Activated B cell treated with CpG ODN at 0.5 μM for 24 hours (primary cell): Measurements from ENCODE around the gene GATAD1. TPM values are rescaled to one million over a fixed set of nuclear protein-coding genes. Genes with fewer than 3 reads are reported as not detected.

Source experiments
- ATAC-seq: fragments of 200-7000 bp; cut with Tn5 transposase; one replicate; pipeline ENCODE4 v1.10.0; 2021; ENCODE audit warnings: low read depth, mild to moderate bottlenecking, moderate library complexity
- CTCF ChIA-PET: fragments of 350-600 bp; sonication (Branson Sonifier 250); formaldehyde crosslinking; loops from one replicate; lab custom pipeline; 2021; ENCODE audit warnings: antibody characterized with exemption; lab: Charles Lee
- POLR2A ChIA-PET: fragments of 350-600 bp; sonication (Branson Sonifier 250); formaldehyde crosslinking; loops from one replicate; lab custom pipeline; 2021; ENCODE audit warnings: antibody characterized with exemption; lab: Charles Lee
- DNase-seq: peaks from one replicate; pipeline ENCODE4 v3.0.0; 2022
- H3K27ac Mint-ChIP-seq: one replicate; pipeline ENCODE4 v1.8.0; 2020; ENCODE audit warnings: mixed read lengths
- H3K27me3 Mint-ChIP-seq: one replicate; pipeline ENCODE4 v1.8.0; 2021; ENCODE audit warnings: mixed read lengths
- H3K36me3 Mint-ChIP-seq: one replicate; pipeline ENCODE4 v1.8.0; 2021; ENCODE audit warnings: low read depth, mixed read lengths
- H3K4me1 Mint-ChIP-seq: one replicate; pipeline ENCODE4 v1.8.0; 2021; ENCODE audit warnings: mixed read lengths
- H3K4me3 Mint-ChIP-seq: one replicate; pipeline ENCODE4 v1.8.0; 2020; ENCODE audit warnings: mild to moderate bottlenecking, mixed read lengths
- H3K9me3 Mint-ChIP-seq: one replicate; pipeline ENCODE4 v1.8.0; 2020; ENCODE audit warnings: mixed read lengths
- intact Hi-C: fragments of 100-400 bp; cut with micrococcal nuclease; formaldehyde crosslinking; loops from one replicate; pipeline ENCODE4 v1.15.1; 2024
- total RNA-seq: library from RNA; stranded (reverse); gene quantifications from 2 replicates; pipeline ENCODE4 v1.2.3, GENCODE V29; 2022
- TF ChIP-seq, protein P1 (sequence below): fragments of 200-600 bp; IDR thresholded peaks from one replicate; pipeline ENCODE4 v1.8.0; 2022; ENCODE audit warnings: antibody characterized with exemption, mild to moderate bottlenecking

The GATAD1 gene
- total RNA-seq, 1 donor from 2014 or later = 36.2 TPM

DNA sequence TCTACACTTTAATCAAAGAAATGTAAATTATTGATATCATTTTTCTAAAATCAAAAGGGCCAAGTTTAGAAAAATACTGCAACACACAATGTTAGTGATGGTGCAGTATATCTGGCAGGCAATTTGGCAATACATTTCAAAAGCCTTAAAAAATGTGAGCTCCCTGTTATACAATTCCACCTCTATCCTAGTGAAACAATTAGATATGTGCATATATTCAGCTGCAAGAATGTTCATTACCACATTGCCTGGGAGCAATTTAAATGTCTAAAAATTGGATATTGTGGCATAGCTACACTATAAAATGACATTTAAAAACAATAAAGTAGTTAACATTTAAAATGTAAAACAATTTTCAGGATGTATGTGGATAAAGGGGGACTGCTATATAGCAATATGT is 40.5 kb downstream of the GATAD1 start:
- Mint-ChIP-seq H3K9me3 (no peaks in the 10 kb centered on the region), H3K27ac (no peak overlapping the region), H3K4me1 (no peaks in the 10 kb centered on the region), H3K27me3 (no peaks in the 10 kb centered on the region), H3K4me3 (no peak overlapping the region), H3K36me3 (peaks cover 52% of the 10 kb centered on the region)
- TF ChIP-seq, protein P1, sequence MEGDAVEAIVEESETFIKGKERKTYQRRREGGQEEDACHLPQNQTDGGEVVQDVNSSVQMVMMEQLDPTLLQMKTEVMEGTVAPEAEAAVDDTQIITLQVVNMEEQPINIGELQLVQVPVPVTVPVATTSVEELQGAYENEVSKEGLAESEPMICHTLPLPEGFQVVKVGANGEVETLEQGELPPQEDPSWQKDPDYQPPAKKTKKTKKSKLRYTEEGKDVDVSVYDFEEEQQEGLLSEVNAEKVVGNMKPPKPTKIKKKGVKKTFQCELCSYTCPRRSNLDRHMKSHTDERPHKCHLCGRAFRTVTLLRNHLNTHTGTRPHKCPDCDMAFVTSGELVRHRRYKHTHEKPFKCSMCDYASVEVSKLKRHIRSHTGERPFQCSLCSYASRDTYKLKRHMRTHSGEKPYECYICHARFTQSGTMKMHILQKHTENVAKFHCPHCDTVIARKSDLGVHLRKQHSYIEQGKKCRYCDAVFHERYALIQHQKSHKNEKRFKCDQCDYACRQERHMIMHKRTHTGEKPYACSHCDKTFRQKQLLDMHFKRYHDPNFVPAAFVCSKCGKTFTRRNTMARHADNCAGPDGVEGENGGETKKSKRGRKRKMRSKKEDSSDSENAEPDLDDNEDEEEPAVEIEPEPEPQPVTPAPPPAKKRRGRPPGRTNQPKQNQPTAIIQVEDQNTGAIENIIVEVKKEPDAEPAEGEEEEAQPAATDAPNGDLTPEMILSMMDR = no peak
- ChIA-PET CTCF (no interaction called here), POLR2A (no interaction called here)
- no peak for ATAC-seq
- intact Hi-C loops = no loop called here
- DNase-seq = no peak

DNA sequence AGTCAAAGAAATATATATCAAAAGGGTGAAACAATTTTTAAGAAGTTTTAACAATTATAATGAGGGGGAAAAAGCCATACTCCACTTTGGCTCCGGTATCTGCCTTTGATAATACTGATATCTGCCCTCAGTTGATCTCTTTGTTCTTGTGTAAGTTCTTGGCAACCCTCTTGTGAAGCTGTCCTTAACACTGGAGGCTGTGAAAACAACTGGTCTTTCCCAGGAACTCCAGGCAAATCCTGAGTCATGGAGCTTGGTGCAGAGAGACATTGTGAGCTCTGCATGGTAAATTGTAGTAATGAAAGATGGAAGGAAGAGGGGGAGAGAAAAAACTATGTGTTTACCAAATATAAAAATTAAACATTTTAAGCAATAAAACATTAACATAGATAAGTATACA is 42.4 kb downstream of the GATAD1 start:
- ATAC-seq (no peak), DNase-seq (no peak)
- H3K4me1 Mint-ChIP-seq = no peaks in the 10 kb centered on the region
- ChIA-PET CTCF (no interaction called here), POLR2A (interaction anchor here (0.6 kb wide), 1 partner anchor 389 kb away, joined by 7 read pairs; no protein-coding TSS in a partner anchor)
- TF ChIP-seq, protein P1 = no peak
- H3K27me3 Mint-ChIP-seq = no peaks in the 10 kb centered on the region
- no peaks in the 10 kb centered on the region for H3K9me3 Mint-ChIP-seq
- intact Hi-C loops = no loop called here
- H3K4me3 Mint-ChIP-seq = no peak overlapping the region
- H3K27ac Mint-ChIP-seq = no peak overlapping the region
- H3K36me3 Mint-ChIP-seq = peaks cover 61% of the 10 kb centered on the region

DNA sequence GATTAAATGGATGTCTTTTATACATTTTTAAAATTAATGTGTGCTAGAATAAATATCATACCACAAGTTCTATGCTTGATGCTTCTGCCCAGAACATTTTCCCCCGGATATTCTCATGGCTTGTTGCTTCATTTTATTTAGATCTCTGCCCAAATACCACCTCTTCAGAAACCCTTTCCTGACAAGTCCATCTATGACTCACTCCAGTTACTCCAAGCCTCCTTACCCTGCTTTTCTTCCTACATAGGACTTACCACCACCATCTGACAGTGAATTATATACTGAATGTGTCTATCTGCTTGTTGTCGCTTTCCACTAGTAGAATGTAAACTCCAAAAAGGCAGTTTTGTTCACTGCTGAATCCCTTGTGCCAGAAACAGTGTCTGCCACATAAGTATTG is 49.6 kb downstream of the GATAD1 start:
- Mint-ChIP-seq H3K27ac (no peak overlapping the region), H3K36me3 (peaks cover 64% of the 10 kb centered on the region), H3K4me3 (no peak overlapping the region), H3K9me3 (no peaks in the 10 kb centered on the region), H3K4me1 (no peaks in the 10 kb centered on the region), H3K27me3 (no peaks in the 10 kb centered on the region)
- TF ChIP-seq, protein P1 = no peak
- POLR2A ChIA-PET = no interaction called here
- DNase-seq (no peak), ATAC-seq (no peak)
- CTCF ChIA-PET = no interaction called here
- intact Hi-C loops = no loop called here

DNA sequence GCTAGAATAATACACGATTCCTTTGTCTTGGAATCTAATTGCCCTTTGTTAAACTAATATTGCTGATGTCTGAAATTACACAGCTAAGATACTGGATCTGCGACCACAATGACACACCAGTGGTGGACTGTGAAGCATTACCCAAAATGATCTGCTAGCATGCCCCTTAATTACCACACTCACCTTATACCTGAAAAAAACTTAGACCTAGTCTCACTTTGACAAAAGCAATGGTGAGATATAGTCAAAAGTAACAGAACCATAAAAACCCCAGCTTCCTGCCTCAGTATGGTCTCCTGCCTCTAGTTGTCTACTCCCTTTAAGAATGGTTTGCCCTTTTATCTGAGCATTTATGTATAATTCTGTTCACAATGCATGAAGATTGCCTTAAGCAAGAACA is 51.3 kb downstream of the GATAD1 start:
- intact Hi-C loops = no loop called here
- ChIA-PET POLR2A (interaction anchor here (0.7 kb wide), 1 partner anchor 81 kb away, joined by 4 read pairs; no protein-coding TSS in a partner anchor), CTCF (no interaction called here)
- no peaks in the 10 kb centered on the region for H3K27me3 Mint-ChIP-seq
- H3K27ac Mint-ChIP-seq = no peak overlapping the region
- H3K9me3 Mint-ChIP-seq = no peaks in the 10 kb centered on the region
- DNase-seq (no peak), ATAC-seq (no peak)
- TF ChIP-seq, protein P1 = no peak
- H3K4me1 Mint-ChIP-seq = no peaks in the 10 kb centered on the region
- no peak overlapping the region for H3K4me3 Mint-ChIP-seq
- peaks cover 61% of the 10 kb centered on the region for H3K36me3 Mint-ChIP-seq

DNA sequence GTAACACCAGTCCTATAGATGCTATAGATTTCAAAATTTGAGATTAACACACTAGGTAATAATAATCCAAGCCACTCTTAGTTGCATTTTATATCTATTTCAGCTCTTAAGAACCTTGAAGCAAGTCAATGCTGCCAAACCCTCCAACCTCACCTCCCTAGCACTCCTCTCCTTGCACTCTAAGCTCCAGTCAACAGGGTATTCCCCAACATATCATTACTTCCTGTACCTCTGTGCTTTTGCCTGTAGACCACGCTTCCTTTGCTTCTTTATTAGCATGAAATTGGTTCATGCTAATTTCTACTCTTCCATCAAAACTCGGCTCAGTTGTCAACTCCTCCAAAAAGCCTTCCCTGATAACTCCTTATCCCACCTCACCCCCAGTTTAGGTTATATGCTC is 56.5 kb downstream of the GATAD1 start:
- no peak overlapping the region for H3K4me3 Mint-ChIP-seq
- POLR2A ChIA-PET = no interaction called here
- no peak overlapping the region for H3K27ac Mint-ChIP-seq
- TF ChIP-seq, protein P1 = no peak
- peaks cover 59% of the 10 kb centered on the region for H3K36me3 Mint-ChIP-seq
- ATAC-seq (no peak), DNase-seq (no peak)
- no peaks in the 10 kb centered on the region for H3K4me1 Mint-ChIP-seq
- no peaks in the 10 kb centered on the region for H3K27me3 Mint-ChIP-seq
- no peaks in the 10 kb centered on the region for H3K9me3 Mint-ChIP-seq
- CTCF ChIA-PET = no interaction called here
- intact Hi-C loops = no loop called here
